H1 (cell line): ENCODE data around the gene UTP25.

Experiments
- ATF3 ChIP-seq: IDR thresholded peaks from 2 replicates; pipeline ENCODE4 v1.6.1; 2011; ENCODE audit warnings: low read depth, mild to moderate bottlenecking, low read length; ENCODE audit not compliant: insufficient read depth
- CTCF ChIP-seq, 3 experiments: IDR thresholded peaks; 1 replicate in 2 of 3; 2 replicates in 1 of 3; pipeline versions ENCODE4 v1.5.1 to v1.6.1; 2011; ENCODE audit warnings: low read length in 3 of 3, mild to moderate bottlenecking in 3 of 3, inconsistent platforms in 2 of 3, low read depth in 1 of 3, moderate library complexity in 1 of 3; ENCODE audit not compliant: insufficient read depth in 1 of 3; ENCODE audit errors: control extremely low read depth in 1 of 3
- EZH2 ChIP-seq: fragments of 200-600 bp; sonication (generic); IDR thresholded peaks from 2 replicates; pipeline ENCODE4 v1.7.1; 2012; ENCODE audit warnings: low read depth, mild to moderate bottlenecking, moderate library complexity, low read length, inconsistent platforms; ENCODE audit not compliant: severe bottlenecking
- POLR2AphosphoS5 ChIP-seq: IDR thresholded peaks from 2 replicates; pipeline ENCODE4 v1.6.1; 2011; ENCODE audit warnings: low read depth, low read length
- RXRA ChIP-seq: IDR thresholded peaks from 2 replicates; pipeline ENCODE4 v1.6.1; 2011; ENCODE audit warnings: low read depth, mild to moderate bottlenecking, low read length, moderate library complexity; ENCODE audit not compliant: insufficient read depth
- TCF12 ChIP-seq: IDR thresholded peaks from 2 replicates; pipeline ENCODE4 v1.6.1; 2011; ENCODE audit warnings: low read depth, mild to moderate bottlenecking, low read length

- TF ChIP-seq CTCF (IDR thresholded peaks at IDR 0.05; ENCODE audit: control extremely low read depth in 1 of 3, insufficient read depth in 1 of 3, low read depth in 1 of 3, low read length in 3 of 3) (peak in 2 of 3 experiments; percentile 45 to 75; a peak in 2 of 4 replicates), EZH2 (no peak), TCF12 (no peak), ATF3 (no peak), RXRA (no peak), POLR2AphosphoS5 (no peak)
Observed at GRCh38 chr1:209823143-209824041, 4.4 kb upstream of the UTP25 start.
